WTC11 (cell line): ENCODE results near the gene TMC1.

ENCODE experiments used
- EMX1 ChIP-seq: fragments of 250-450 bp; sonication (Bioruptor Pico); IDR thresholded peaks from 2 replicates; pipeline ENCODE4 v1.8.0; 2021; ENCODE audit warnings: mild to moderate bottlenecking
- GABPB1 ChIP-seq: sonication (generic); formaldehyde crosslinking; IDR thresholded peaks from 2 replicates; pipeline ENCODE4 v1.8.1; 2023; ENCODE audit warnings: mild to moderate bottlenecking, missing genetic modification reagents
- NFYB ChIP-seq: sonication (generic); formaldehyde crosslinking; conservative IDR thresholded peaks from 2 replicates; pipeline ENCODE4 v1.8.0; 2022; ENCODE audit warnings: low read depth, missing genetic modification reagents
- PRDM15 ChIP-seq: sonication (generic); formaldehyde crosslinking; IDR thresholded peaks from 2 replicates; pipeline ENCODE4 v1.8.0; 2022; ENCODE audit warnings: missing genetic modification reagents
- SMAD3 ChIP-seq: sonication (generic); formaldehyde crosslinking; IDR thresholded peaks from 2 replicates; pipeline ENCODE4 v1.8.0; 2022; ENCODE audit warnings: missing genetic modification reagents, mild to moderate bottlenecking, borderline replicate concordance
- USF2 ChIP-seq: sonication (generic); formaldehyde crosslinking; IDR thresholded peaks from 2 replicates; pipeline ENCODE4 v1.8.1; 2023; ENCODE audit warnings: mild to moderate bottlenecking, missing genetic modification reagents, moderate library complexity
- ZNF416 ChIP-seq: fragments of 250-450 bp; sonication (Bioruptor Pico); IDR thresholded peaks from 2 replicates; pipeline ENCODE4 v1.9.0; 2021; ENCODE audit warnings: mild to moderate bottlenecking, inconsistent platforms
- TF ChIP-seq, protein P1 (sequence below): fragments of 200-600 bp; IDR thresholded peaks from 2 replicates; pipeline ENCODE4 v1.8.0; 2022; ENCODE audit warnings: antibody characterized with exemption
- TF ChIP-seq, protein P2 (sequence below): sonication (generic); formaldehyde crosslinking; IDR thresholded peaks from 2 replicates; pipeline ENCODE4 v1.8.1; 2023; ENCODE audit warnings: mild to moderate bottlenecking, moderate library complexity, missing genetic modification reagents
- TF ChIP-seq, protein P3 (sequence below): sonication (generic); formaldehyde crosslinking; IDR thresholded peaks from 2 replicates; pipeline ENCODE4 v1.8.0; 2022; ENCODE audit warnings: mild to moderate bottlenecking, missing genetic modification reagents
- TF ChIP-seq, protein P4 (sequence below): sonication (generic); formaldehyde crosslinking; IDR thresholded peaks from 2 replicates; pipeline ENCODE4 v1.8.0; 2023; ENCODE audit warnings: mild to moderate bottlenecking, missing genetic modification reagents

GRCh38 chr9:72812559-72813111 lies 291.2 kb downstream of the TMC1 start:
- TF ChIP-seq SMAD3 (CRISPR knock-in tag) (no peak), PRDM15 (no peak), NFYB (CRISPR knock-in tag) (no peak), GABPB1 (no peak), USF2 (CRISPR knock-in tag) (no peak), EMX1 (CRISPR knock-in tag) (no peak), ZNF416 (CRISPR knock-in tag) (no peak)
- TF ChIP-seq, protein P1, sequence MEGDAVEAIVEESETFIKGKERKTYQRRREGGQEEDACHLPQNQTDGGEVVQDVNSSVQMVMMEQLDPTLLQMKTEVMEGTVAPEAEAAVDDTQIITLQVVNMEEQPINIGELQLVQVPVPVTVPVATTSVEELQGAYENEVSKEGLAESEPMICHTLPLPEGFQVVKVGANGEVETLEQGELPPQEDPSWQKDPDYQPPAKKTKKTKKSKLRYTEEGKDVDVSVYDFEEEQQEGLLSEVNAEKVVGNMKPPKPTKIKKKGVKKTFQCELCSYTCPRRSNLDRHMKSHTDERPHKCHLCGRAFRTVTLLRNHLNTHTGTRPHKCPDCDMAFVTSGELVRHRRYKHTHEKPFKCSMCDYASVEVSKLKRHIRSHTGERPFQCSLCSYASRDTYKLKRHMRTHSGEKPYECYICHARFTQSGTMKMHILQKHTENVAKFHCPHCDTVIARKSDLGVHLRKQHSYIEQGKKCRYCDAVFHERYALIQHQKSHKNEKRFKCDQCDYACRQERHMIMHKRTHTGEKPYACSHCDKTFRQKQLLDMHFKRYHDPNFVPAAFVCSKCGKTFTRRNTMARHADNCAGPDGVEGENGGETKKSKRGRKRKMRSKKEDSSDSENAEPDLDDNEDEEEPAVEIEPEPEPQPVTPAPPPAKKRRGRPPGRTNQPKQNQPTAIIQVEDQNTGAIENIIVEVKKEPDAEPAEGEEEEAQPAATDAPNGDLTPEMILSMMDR: no peak
- TF ChIP-seq, protein P2, sequence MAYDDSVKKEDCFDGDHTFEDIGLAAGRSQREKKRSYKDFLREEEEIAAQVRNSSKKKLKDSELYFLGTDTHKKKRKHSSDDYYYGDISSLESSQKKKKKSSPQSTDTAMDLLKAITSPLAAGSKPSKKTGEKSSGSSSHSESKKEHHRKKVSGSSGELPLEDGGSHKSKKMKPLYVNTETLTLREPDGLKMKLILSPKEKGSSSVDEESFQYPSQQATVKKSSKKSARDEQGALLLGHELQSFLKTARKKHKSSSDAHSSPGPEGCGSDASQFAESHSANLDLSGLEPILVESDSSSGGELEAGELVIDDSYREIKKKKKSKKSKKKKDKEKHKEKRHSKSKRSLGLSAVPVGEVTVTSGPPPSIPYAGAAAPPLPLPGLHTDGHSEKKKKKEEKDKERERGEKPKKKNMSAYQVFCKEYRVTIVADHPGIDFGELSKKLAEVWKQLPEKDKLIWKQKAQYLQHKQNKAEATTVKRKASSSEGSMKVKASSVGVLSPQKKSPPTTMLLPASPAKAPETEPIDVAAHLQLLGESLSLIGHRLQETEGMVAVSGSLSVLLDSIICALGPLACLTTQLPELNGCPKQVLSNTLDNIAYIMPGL (CRISPR knock-in tag): no peak
- TF ChIP-seq, protein P3, sequence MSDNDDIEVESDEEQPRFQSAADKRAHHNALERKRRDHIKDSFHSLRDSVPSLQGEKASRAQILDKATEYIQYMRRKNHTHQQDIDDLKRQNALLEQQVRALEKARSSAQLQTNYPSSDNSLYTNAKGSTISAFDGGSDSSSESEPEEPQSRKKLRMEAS (CRISPR knock-in tag): no peak
- TF ChIP-seq, protein P4, sequence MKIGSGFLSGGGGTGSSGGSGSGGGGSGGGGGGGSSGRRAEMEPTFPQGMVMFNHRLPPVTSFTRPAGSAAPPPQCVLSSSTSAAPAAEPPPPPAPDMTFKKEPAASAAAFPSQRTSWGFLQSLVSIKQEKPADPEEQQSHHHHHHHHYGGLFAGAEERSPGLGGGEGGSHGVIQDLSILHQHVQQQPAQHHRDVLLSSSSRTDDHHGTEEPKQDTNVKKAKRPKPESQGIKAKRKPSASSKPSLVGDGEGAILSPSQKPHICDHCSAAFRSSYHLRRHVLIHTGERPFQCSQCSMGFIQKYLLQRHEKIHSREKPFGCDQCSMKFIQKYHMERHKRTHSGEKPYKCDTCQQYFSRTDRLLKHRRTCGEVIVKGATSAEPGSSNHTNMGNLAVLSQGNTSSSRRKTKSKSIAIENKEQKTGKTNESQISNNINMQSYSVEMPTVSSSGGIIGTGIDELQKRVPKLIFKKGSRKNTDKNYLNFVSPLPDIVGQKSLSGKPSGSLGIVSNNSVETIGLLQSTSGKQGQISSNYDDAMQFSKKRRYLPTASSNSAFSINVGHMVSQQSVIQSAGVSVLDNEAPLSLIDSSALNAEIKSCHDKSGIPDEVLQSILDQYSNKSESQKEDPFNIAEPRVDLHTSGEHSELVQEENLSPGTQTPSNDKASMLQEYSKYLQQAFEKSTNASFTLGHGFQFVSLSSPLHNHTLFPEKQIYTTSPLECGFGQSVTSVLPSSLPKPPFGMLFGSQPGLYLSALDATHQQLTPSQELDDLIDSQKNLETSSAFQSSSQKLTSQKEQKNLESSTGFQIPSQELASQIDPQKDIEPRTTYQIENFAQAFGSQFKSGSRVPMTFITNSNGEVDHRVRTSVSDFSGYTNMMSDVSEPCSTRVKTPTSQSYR (CRISPR knock-in tag): no peak
